GM12892 (cell line): Measurements from ENCODE around the gene MS4A8.

Experiments used
- POLR2A ChIP-seq: IDR thresholded peaks from 2 replicates; pipeline ENCODE4 v1.6.1; 2011; ENCODE audit warnings: low read depth, low read length, control low read depth
- POLR2AphosphoS5 ChIP-seq: IDR thresholded peaks from 2 replicates; pipeline ENCODE4 v1.6.1; 2011; ENCODE audit warnings: low read depth, low read length, control low read depth
- TAF1 ChIP-seq: IDR thresholded peaks from 2 replicates; pipeline ENCODE4 v1.6.1; 2011; ENCODE audit warnings: low read depth, mild to moderate bottlenecking, control low read depth, low read length, borderline replicate concordance

GRCh38 chr11:60762851-60763691 lies 63.7 kb downstream of the MS4A8 start:
- TF ChIP-seq POLR2A (no peak; the same call in none of the 2 replicates), POLR2AphosphoS5 (peak; percentile 50), TAF1 (no peak)
